ENCODE measurements around the gene FAM81A. TPM values are rescaled to one million over a fixed set of nuclear protein-coding genes. Genes with fewer than 3 reads are reported as not detected.

FAM81A gene
- polyA plus RNA-seq, 1 donor (not counting 4 experiments of a cell fraction or from before 2014, with no cell fraction given): 0.84 TPM

DNA sequence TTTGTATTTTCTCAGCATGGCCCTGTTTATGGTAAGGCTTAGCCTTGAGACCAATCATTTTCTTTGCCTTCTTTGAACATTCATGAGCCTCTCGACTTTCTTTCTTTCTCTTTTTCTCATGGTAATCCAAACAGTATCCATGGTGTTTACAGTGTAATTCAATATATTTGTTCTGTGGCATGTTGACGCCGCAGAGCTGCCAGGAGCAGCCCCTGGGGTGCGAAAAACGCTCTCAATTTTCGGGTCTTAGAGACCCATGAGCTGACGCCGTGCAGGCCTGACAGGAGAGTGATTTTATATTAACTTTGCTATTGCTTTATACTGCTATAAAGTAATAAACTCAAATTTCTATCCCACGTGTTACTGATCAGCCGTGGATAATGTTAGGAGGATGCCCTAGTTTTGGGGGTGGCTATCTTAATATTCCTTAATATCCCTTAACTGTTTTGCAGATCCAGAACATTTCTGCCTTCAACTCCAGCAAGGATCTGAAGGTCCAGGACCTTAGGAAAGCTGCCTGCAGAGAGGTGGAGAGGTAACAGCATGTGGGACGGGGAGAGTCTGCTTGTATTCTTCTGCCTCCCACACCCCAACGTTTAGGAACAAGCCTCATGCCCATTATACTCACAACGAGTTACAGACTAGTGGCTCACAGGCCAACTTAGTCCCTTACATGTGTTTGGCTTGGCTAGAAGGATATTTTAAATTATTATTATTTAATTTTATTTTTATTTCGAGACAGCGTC, 36.0 kb upstream of the FAM81A start:
- DNase-seq (ENCODE audit: low read depth, low spot score) (no peak), FAIRE-seq (no peak)
- H3K4me3 ChIP-seq (ENCODE audit: control insufficient read depth in 2 of 3, extremely low read depth in 1 of 3, insufficient read depth in 2 of 3, low read depth in 1 of 3, low read length in 3 of 3): no peak overlapping the region
- H3K36me3 ChIP-seq (ENCODE audit: control insufficient read depth in 2 of 2, extremely low read depth in 1 of 2, insufficient read depth in 2 of 2, low read length in 2 of 2): no peaks in the 10 kb centered on the region
- dilution Hi-C loops (cut with MboI; ENCODE audit: extremely low pct_ligation_motif_present, low sequenced_read_pairs): no loop called here
- no peaks in the 10 kb centered on the region for H4K20me1 ChIP-seq (ENCODE audit: control insufficient read depth, extremely low read depth, insufficient read depth, low read length)
- H3K4me2 ChIP-seq (ENCODE audit: control insufficient read depth, extremely low read depth, insufficient read depth, low read depth, low read length): no peak overlapping the region
- no peak overlapping the region for H2AFZ ChIP-seq (ENCODE audit: control insufficient read depth, low read length)
- H3K9me1 ChIP-seq (ENCODE audit: control insufficient read depth, extremely low read depth, insufficient read depth, low read length): no peaks in the 10 kb centered on the region
- no peak overlapping the region for H3K9ac ChIP-seq (ENCODE audit: control insufficient read depth, extremely low read depth, insufficient read depth, low read length)
- H3K27me3 ChIP-seq (ENCODE audit: control insufficient read depth, extremely low read depth, insufficient read depth, low read length): no peaks in the 10 kb centered on the region
- H3K79me2 ChIP-seq (ENCODE audit: control insufficient read depth, insufficient read depth, low read length): no peaks in the 10 kb centered on the region
- H3K9me3 ChIP-seq (ENCODE audit: control insufficient read depth, low read depth, low read length): no peaks in the 10 kb centered on the region
- no peak overlapping the region for H3K27ac ChIP-seq (ENCODE audit: control insufficient read depth, insufficient read depth, low read length)
- no peak for TF ChIP-seq EZH2 (IDR thresholded peaks at IDR 0.05; ENCODE audit: low read length)
- TF ChIP-seq, protein P1, sequence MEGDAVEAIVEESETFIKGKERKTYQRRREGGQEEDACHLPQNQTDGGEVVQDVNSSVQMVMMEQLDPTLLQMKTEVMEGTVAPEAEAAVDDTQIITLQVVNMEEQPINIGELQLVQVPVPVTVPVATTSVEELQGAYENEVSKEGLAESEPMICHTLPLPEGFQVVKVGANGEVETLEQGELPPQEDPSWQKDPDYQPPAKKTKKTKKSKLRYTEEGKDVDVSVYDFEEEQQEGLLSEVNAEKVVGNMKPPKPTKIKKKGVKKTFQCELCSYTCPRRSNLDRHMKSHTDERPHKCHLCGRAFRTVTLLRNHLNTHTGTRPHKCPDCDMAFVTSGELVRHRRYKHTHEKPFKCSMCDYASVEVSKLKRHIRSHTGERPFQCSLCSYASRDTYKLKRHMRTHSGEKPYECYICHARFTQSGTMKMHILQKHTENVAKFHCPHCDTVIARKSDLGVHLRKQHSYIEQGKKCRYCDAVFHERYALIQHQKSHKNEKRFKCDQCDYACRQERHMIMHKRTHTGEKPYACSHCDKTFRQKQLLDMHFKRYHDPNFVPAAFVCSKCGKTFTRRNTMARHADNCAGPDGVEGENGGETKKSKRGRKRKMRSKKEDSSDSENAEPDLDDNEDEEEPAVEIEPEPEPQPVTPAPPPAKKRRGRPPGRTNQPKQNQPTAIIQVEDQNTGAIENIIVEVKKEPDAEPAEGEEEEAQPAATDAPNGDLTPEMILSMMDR (optimal IDR thresholded peaks at IDR 0.05 in 1 of 3, IDR thresholded peaks at IDR 0.05 in 1 of 3, conservative IDR thresholded peaks at IDR 0.05 in 1 of 3; ENCODE audit: extremely low read depth in 1 of 3, insufficient read depth in 2 of 3, low read length in 3 of 3): no peak
- peaks cover 6% of the 10 kb centered on the region for H3K4me1 ChIP-seq (ENCODE audit: control insufficient read depth, extremely low read depth, insufficient read depth, low read length)

DNA sequence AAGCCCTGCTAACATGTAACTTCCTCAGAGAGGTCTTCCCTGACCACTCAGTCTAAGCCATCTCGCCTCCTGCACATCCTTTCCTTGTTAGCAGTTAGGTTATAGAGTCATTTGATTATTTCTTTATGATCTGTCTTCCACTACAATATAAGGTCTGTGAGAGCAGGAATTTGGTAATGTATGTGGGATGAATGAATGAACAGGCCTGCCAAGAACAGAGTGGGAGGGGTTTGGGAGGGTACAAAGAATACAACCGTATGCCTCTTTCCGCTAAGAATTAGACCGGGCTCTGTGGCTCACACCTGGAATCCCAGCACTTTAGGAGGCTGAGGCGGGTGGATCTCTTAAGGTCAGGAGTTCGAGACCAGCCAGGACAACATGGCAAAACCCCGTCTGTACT, 32.9 kb upstream of the FAM81A start:
- H2AFZ ChIP-seq (ENCODE audit: control insufficient read depth, low read length): no peak overlapping the region
- FAIRE-seq: no peak
- dilution Hi-C loops (cut with MboI; ENCODE audit: extremely low pct_ligation_motif_present, low sequenced_read_pairs): no loop called here

More for the DNA sequence above, 32.9 kb upstream of the FAM81A start:
- no peaks in the 10 kb centered on the region for H3K9me3 ChIP-seq (ENCODE audit: control insufficient read depth, low read depth, low read length)
- H3K79me2 ChIP-seq (ENCODE audit: control insufficient read depth, insufficient read depth, low read length): no peaks in the 10 kb centered on the region
- no peaks in the 10 kb centered on the region for H3K9me1 ChIP-seq (ENCODE audit: control insufficient read depth, extremely low read depth, insufficient read depth, low read length)
- TF ChIP-seq, protein P1 (optimal IDR thresholded peaks at IDR 0.05 in 1 of 3, IDR thresholded peaks at IDR 0.05 in 1 of 3, conservative IDR thresholded peaks at IDR 0.05 in 1 of 3; ENCODE audit: extremely low read depth in 1 of 3, insufficient read depth in 2 of 3, low read length in 3 of 3): no peak
- no peak for TF ChIP-seq EZH2 (IDR thresholded peaks at IDR 0.05; ENCODE audit: low read length)
- H3K36me3 ChIP-seq (ENCODE audit: control insufficient read depth in 2 of 2, extremely low read depth in 1 of 2, insufficient read depth in 2 of 2, low read length in 2 of 2): no peaks in the 10 kb centered on the region
- H3K27me3 ChIP-seq (ENCODE audit: control insufficient read depth, extremely low read depth, insufficient read depth, low read length): no peaks in the 10 kb centered on the region
- peaks cover 3% of the 10 kb centered on the region for H3K4me1 ChIP-seq (ENCODE audit: control insufficient read depth, extremely low read depth, insufficient read depth, low read length)
- H3K4me2 ChIP-seq (ENCODE audit: control insufficient read depth, extremely low read depth, insufficient read depth, low read depth, low read length): no peak overlapping the region
- H4K20me1 ChIP-seq (ENCODE audit: control insufficient read depth, extremely low read depth, insufficient read depth, low read length): no peaks in the 10 kb centered on the region
- H3K27ac ChIP-seq (ENCODE audit: control insufficient read depth, insufficient read depth, low read length): no peak overlapping the region
- no peak overlapping the region for H3K9ac ChIP-seq (ENCODE audit: control insufficient read depth, extremely low read depth, insufficient read depth, low read length)
- H3K4me3 ChIP-seq (ENCODE audit: control insufficient read depth in 2 of 3, extremely low read depth in 1 of 3, insufficient read depth in 2 of 3, low read depth in 1 of 3, low read length in 3 of 3): no peak overlapping the region
- no peak for DNase-seq (ENCODE audit: low read depth, low spot score)
